Natural killer cell (primary cell): ENCODE data around the gene ACAA2. TPM values are rescaled to one million over a fixed set of nuclear protein-coding genes. Genes with fewer than 3 reads are reported as not detected.

Experiments used
- ATAC-seq, 3 donors: fragments of 150-1000 bp in 2 of 3; fragments of 200-7000 bp in 1 of 3; cut with Tn5 transposase; 1 replicate in 1 of 3; 2 replicates in 2 of 3; pipeline ENCODE4 v1.10.0; 2021; ENCODE audit warnings: mild to moderate bottlenecking in 2 of 3, moderate library complexity in 2 of 3
- DNase-seq, 2 donors: peaks; one replicate each; pipeline versions ENCODE4 v3.0.0 to v3.0.0-alpha.2; 2013 to 2021; ENCODE audit warnings: mixed read lengths in 1 of 2
- H3K27ac ChIP-seq: one replicate; pipeline ENCODE4 v1.5.1; 2013; ENCODE audit warnings: mild to moderate bottlenecking, low read length
- H3K27me3 ChIP-seq: one replicate; pipeline ENCODE4 v1.6.1; 2013; ENCODE audit warnings: low read length; ENCODE audit not compliant: control insufficient read depth, insufficient read depth
- H3K36me3 ChIP-seq: one replicate; pipeline ENCODE4 v1.6.1; 2013; ENCODE audit warnings: low read length; ENCODE audit not compliant: control insufficient read depth, insufficient read depth
- H3K4me1 ChIP-seq: one replicate; pipeline ENCODE4 v1.6.1; 2013; ENCODE audit warnings: low read length; ENCODE audit not compliant: control insufficient read depth, insufficient read depth
- H3K4me3 ChIP-seq: one replicate; pipeline ENCODE4 v1.5.1; 2013; ENCODE audit warnings: low read length
- H3K9me3 ChIP-seq: one replicate; pipeline ENCODE4 v1.6.1; 2013; ENCODE audit warnings: low read length; ENCODE audit not compliant: control insufficient read depth, insufficient read depth
- H3K27ac Mint-ChIP-seq, 2 donors: one replicate each; pipeline ENCODE4 v1.8.0; 2022; ENCODE audit warnings: mild to moderate bottlenecking in 2 of 2, mixed read lengths in 2 of 2, moderate library complexity in 1 of 2
- H3K27me3 Mint-ChIP-seq, 2 donors: one replicate each; pipeline ENCODE4 v1.8.0; 2022; ENCODE audit warnings: low read depth in 2 of 2, mixed read lengths in 2 of 2
- H3K36me3 Mint-ChIP-seq: one replicate; pipeline ENCODE4 v1.8.0; 2022; ENCODE audit warnings: mixed read lengths
- H3K4me1 Mint-ChIP-seq, 2 donors: one replicate each; pipeline ENCODE4 v1.8.0; 2022; ENCODE audit warnings: mixed read lengths in 2 of 2
- H3K4me3 Mint-ChIP-seq: one replicate; pipeline ENCODE4 v1.8.0; 2022; ENCODE audit warnings: mild to moderate bottlenecking, moderate library complexity, mixed read lengths
- H3K9me3 Mint-ChIP-seq, 2 donors: one replicate each; pipeline ENCODE4 v1.8.0; 2022; ENCODE audit warnings: mixed read lengths in 2 of 2
- WGBS: methylation state at CpG from one replicate; pipeline ENCODE4 v1.1.7; 2013; ENCODE audit warnings: missing lambda C conversion rate; ENCODE audit not compliant: insufficient coverage; 5-methylcytosine and 5-hydroxymethylcytosine counted together
- intact Hi-C: fragments of 100-400 bp; cut with micrococcal nuclease; formaldehyde crosslinking; loops from one replicate; pipeline ENCODE4 v1.14.2; 2022
- total RNA-seq, 4 donors: library from RNA; stranded (reverse); fragments of 120-200 nt in 1 of 4; gene quantifications; one replicate each; pipeline versions ENCODE4 v1.2.3 to v1.2.4, GENCODE V29; 2013 to 2022
- TF ChIP-seq, protein P1 (sequence below): fragments of 200-600 bp; IDR thresholded peaks from one replicate; pipeline ENCODE4 v1.8.0; 2022; ENCODE audit warnings: antibody characterized with exemption

The ACAA2 gene
- total RNA-seq, 3 donors from 2014 or later (not counting 1 experiment from before 2014, with no cell fraction given): 47.0 to 71.7 (median 59.2) TPM

DNA sequence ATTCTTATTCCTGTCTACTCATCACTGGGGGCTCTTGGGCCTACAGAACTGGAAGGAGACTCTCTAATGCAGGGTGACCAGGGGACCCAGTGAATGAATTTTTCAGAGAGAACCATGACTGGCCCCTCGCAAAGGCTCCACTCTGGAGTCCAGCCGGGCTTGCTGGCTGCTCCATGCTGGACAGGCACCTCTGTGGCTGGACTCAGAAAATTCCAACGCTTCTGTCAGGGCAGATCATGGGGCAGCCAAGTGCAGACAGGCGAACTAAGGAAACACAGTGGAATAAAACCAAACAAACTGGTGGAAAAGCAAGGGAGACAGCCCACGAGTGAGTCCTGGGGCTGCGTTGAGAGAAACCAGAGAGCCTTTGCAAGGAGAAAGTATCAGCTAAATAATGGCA lies 57.2 kb downstream of the ACAA2 start:
- no peak overlapping the region for H3K4me3 ChIP-seq
- no peaks in the 10 kb centered on the region for H3K36me3 Mint-ChIP-seq
- H3K9me3 ChIP-seq: no peaks in the 10 kb centered on the region
- peak overlapping the region in 1 of 2 donors; percentile 58 for H3K27ac Mint-ChIP-seq
- ATAC-seq (no peak), DNase-seq (no peak)
- intact Hi-C loops: no loop called here
- peaks cover 9 to 17% of the 10 kb centered on the region in 2 donors for H3K4me1 Mint-ChIP-seq
- no peaks in the 10 kb centered on the region for H3K27me3 ChIP-seq
- no peak overlapping the region for H3K27ac ChIP-seq
- no peak overlapping the region for H3K4me3 Mint-ChIP-seq
- TF ChIP-seq, protein P1, sequence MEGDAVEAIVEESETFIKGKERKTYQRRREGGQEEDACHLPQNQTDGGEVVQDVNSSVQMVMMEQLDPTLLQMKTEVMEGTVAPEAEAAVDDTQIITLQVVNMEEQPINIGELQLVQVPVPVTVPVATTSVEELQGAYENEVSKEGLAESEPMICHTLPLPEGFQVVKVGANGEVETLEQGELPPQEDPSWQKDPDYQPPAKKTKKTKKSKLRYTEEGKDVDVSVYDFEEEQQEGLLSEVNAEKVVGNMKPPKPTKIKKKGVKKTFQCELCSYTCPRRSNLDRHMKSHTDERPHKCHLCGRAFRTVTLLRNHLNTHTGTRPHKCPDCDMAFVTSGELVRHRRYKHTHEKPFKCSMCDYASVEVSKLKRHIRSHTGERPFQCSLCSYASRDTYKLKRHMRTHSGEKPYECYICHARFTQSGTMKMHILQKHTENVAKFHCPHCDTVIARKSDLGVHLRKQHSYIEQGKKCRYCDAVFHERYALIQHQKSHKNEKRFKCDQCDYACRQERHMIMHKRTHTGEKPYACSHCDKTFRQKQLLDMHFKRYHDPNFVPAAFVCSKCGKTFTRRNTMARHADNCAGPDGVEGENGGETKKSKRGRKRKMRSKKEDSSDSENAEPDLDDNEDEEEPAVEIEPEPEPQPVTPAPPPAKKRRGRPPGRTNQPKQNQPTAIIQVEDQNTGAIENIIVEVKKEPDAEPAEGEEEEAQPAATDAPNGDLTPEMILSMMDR: no peak
- H3K4me1 ChIP-seq: peaks cover 14% of the 10 kb centered on the region
- WGBS: 80% methylated on average over 6 of the region's 6 CpGs
- peaks cover 0 to 3% of the 10 kb centered on the region in 2 donors for H3K27me3 Mint-ChIP-seq
- no peaks in the 10 kb centered on the region for H3K36me3 ChIP-seq
- H3K9me3 Mint-ChIP-seq: peaks cover 0 to 2% of the 10 kb centered on the region in 2 donors

DNA sequence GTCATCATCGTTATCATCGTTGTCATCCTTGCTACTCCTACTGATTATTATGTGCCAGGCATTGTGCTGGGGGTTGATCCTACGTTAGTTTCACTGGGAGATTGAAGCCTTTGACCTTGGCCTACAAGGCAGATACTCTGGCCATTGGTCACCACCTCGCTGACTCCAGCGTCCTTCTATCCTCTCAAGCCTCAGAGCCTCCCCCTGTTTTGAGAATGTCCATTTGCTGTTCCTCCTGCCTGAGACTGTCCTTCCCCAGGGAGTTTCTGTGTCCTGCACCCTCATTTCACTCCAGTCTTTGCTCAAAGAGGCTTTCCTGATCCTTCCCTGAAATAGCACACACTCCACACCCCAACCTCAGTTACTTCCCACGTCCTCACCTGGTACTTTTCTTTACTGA lies 57.8 kb downstream of the ACAA2 start:
- Mint-ChIP-seq H3K4me1 (peaks cover 9 to 19% of the 10 kb centered on the region in 2 donors), H3K9me3 (peaks cover 0 to 2% of the 10 kb centered on the region in 2 donors), H3K27me3 (peaks cover 0 to 3% of the 10 kb centered on the region in 2 donors), H3K36me3 (no peaks in the 10 kb centered on the region), H3K4me3 (no peak overlapping the region), H3K27ac (peak overlapping the region in 1 of 2 donors; percentile 58)
- Histone ChIP-seq H3K27me3 (no peaks in the 10 kb centered on the region), H3K4me3 (no peak overlapping the region), H3K36me3 (no peaks in the 10 kb centered on the region), H3K4me1 (peaks cover 18% of the 10 kb centered on the region), H3K27ac (no peak overlapping the region), H3K9me3 (no peaks in the 10 kb centered on the region)
- intact Hi-C loops: no loop called here
- ATAC-seq (no peak), DNase-seq (no peak)
- WGBS: 93% methylated on average over 6 of the region's 6 CpGs
- TF ChIP-seq, protein P1: no peak

DNA sequence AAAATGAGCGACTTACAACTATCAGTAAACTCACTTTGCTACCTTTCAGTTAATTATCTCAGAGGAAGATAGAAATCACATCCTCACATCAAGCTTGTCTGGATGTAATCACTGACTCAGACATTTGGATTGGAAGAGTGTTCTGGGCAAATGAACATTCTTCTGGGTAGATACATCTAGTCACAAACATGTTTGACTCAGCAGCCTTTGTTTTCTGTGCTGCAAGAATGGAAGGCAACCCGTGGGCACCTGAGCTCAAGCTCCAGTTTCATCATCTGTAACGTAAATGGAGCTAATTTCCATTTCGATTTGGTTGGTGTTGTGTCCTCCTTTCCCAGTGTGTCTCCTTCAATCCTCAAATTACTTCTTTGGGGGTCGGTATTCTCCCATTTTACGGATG lies 58.5 kb downstream of the ACAA2 start:
- Mint-ChIP-seq H3K4me3 (no peak overlapping the region), H3K36me3 (no peaks in the 10 kb centered on the region), H3K4me1 (peaks cover 10 to 19% of the 10 kb centered on the region in 2 donors), H3K27me3 (peaks cover 0 to 3% of the 10 kb centered on the region in 2 donors), H3K9me3 (peaks cover 0 to 2% of the 10 kb centered on the region in 2 donors), H3K27ac (no peak overlapping the region)
- H3K27ac ChIP-seq: no peak overlapping the region
- H3K9me3 ChIP-seq: no peaks in the 10 kb centered on the region
- DNase-seq (no peak), ATAC-seq (no peak)
- H3K4me3 ChIP-seq: no peak overlapping the region
- peaks cover 18% of the 10 kb centered on the region for H3K4me1 ChIP-seq
- TF ChIP-seq, protein P1: no peak
- no peaks in the 10 kb centered on the region for H3K27me3 ChIP-seq
- intact Hi-C loops: no loop called here
- 93% methylated on average over 4 of the region's 6 CpGs for WGBS
- H3K36me3 ChIP-seq: no peaks in the 10 kb centered on the region

DNA sequence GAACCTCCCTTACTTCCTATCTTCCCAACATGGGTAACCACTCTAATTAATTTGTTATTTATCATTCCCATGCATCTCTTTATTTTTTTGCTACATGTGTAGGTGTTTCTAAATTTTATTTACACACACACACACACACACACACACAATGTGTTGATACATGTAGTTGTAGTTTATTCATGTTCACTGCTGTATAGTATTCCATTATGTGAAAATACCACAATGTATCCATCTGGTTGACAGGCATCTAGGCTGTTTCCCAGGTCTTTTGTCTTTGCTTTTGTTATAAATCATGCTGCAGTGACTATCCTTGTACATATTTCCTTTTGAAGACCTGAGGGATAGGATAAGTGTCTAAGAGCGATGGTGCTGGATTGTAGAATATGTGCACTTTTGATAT lies 59.7 kb downstream of the ACAA2 start:
- H3K4me1 Mint-ChIP-seq: peaks cover 15 to 19% of the 10 kb centered on the region in 2 donors
- peaks cover 0 to 2% of the 10 kb centered on the region in 2 donors for H3K9me3 Mint-ChIP-seq
- no peak overlapping the region for H3K27ac ChIP-seq
- no peak overlapping the region for H3K27ac Mint-ChIP-seq
- no CpG with 5 or more reads among the region's 1 CpG for WGBS
- H3K9me3 ChIP-seq: no peaks in the 10 kb centered on the region
- no peaks in the 10 kb centered on the region for H3K36me3 ChIP-seq
- no peaks in the 10 kb centered on the region for H3K27me3 ChIP-seq
- DNase-seq (no peak), ATAC-seq (no peak)
- H3K36me3 Mint-ChIP-seq: no peaks in the 10 kb centered on the region
- intact Hi-C loops: no loop called here
- H3K27me3 Mint-ChIP-seq: peaks cover 0 to 3% of the 10 kb centered on the region in 2 donors
- peaks cover 18% of the 10 kb centered on the region for H3K4me1 ChIP-seq
- no peak overlapping the region for H3K4me3 Mint-ChIP-seq
- TF ChIP-seq, protein P1: no peak
- H3K4me3 ChIP-seq: no peak overlapping the region
